IMR-90 (cell line): ENCODE results near the gene HMGA1. TPM values are rescaled to one million over a fixed set of nuclear protein-coding genes. Genes with fewer than 3 reads are reported as not detected.
"Not testable (repeated sequence)": the region's sequence is repeated elsewhere in the genome, so short reads cannot be mapped to it uniquely, and the experiment has no call there.

Experiments used
- ATAC-seq: fragments of 200-7000 bp; cut with Tn5 transposase; 2 replicates; pipeline ENCODE4 v1.9.1; 2020; ENCODE audit warnings: low read depth, mild to moderate bottlenecking, moderate library complexity
- BruUV-seq: library from RNA; stranded (reverse); fragments of 400-500 nt; replicated peaks from 2 replicates; lab custom pipeline; 2021; lab: Mats Ljungman, UMichigan
- CTCF ChIA-PET: fragments of 300-600 bp; formaldehyde crosslinking; extraction: SDS; loops from one replicate; lab custom pipeline; 2021; ENCODE audit warnings: antibody characterized with exemption; lab: Yijun Ruan, JAX
- POLR2A ChIA-PET: fragments of 300-600 bp; sonication (Branson Sonifier 250); formaldehyde crosslinking; loops from one replicate; lab custom pipeline; 2022; ENCODE audit warnings: antibody characterized with exemption; ENCODE audit not compliant: unreplicated experiment; lab: Charles Lee
- DNase-seq: peaks from one replicate; pipeline ENCODE4 v3.0.0; 2013
- H2AFZ ChIP-seq: replicated peaks from 2 replicates; pipeline ENCODE3; 2013; ENCODE audit warnings: low read length, mild to moderate bottlenecking; ENCODE audit not compliant: poor library complexity
- H2AK5ac ChIP-seq: 2 replicates; pipeline ENCODE4 v1.6.1; 2013; ENCODE audit warnings: low read depth, low read length, inconsistent platforms
- H2AK9ac ChIP-seq: replicated peaks from 2 replicates; pipeline ENCODE3; 2013; ENCODE audit warnings: mild to moderate bottlenecking, low read depth, low read length, moderate library complexity; ENCODE audit not compliant: poor library complexity
- H2BK120ac ChIP-seq: 2 replicates; pipeline ENCODE4 v1.6.1; 2013; ENCODE audit warnings: low read depth, low read length, inconsistent platforms
- H2BK15ac ChIP-seq: 3 replicates; pipeline ENCODE4 v1.6.1; 2013; ENCODE audit warnings: low read depth, low read length, inconsistent platforms
- H2BK20ac ChIP-seq: 2 replicates; pipeline ENCODE4 v1.6.1; 2013; ENCODE audit warnings: low read depth, mild to moderate bottlenecking, inconsistent platforms, low read length, moderate library complexity
- H2BK5ac ChIP-seq: 2 replicates; pipeline ENCODE4 v1.6.1; 2013; ENCODE audit warnings: mild to moderate bottlenecking, low read depth, low read length, inconsistent platforms; ENCODE audit not compliant: poor library complexity, severe bottlenecking
- H3K14ac ChIP-seq: replicated peaks from 2 replicates; pipeline ENCODE4 v1.6.1; 2013; ENCODE audit warnings: low read depth, low read length, inconsistent platforms
- H3K18ac ChIP-seq: 2 replicates; pipeline ENCODE4 v1.6.1; 2013; ENCODE audit warnings: low read depth, low read length, control low read depth
- H3K23ac ChIP-seq: 2 replicates; pipeline ENCODE4 v1.6.1; 2013; ENCODE audit warnings: low read depth, low read length, inconsistent platforms
- H3K27ac ChIP-seq: 2 replicates; pipeline ENCODE4 v1.5.1; 2013; ENCODE audit warnings: mild to moderate bottlenecking, control low read depth, low read length; ENCODE audit not compliant: insufficient read depth
- H3K27me3 ChIP-seq: 2 replicates; pipeline ENCODE4 v1.6.1; 2013; ENCODE audit warnings: low read length; ENCODE audit not compliant: control insufficient read depth, insufficient read depth
- H3K36me3 ChIP-seq: 2 replicates; pipeline ENCODE4 v1.6.1; 2013; ENCODE audit warnings: low read length, mixed read lengths; ENCODE audit not compliant: control insufficient read depth, insufficient read depth
- H3K4ac ChIP-seq: 2 replicates; pipeline ENCODE4 v1.6.1; 2013; ENCODE audit warnings: low read depth, low read length, inconsistent platforms
- H3K4me1 ChIP-seq: 2 replicates; pipeline ENCODE4 v1.6.1; 2013; ENCODE audit warnings: low read length, mixed read lengths; ENCODE audit not compliant: control insufficient read depth, insufficient read depth
- H3K4me2 ChIP-seq: 2 replicates; pipeline ENCODE4 v1.6.1; 2013; ENCODE audit warnings: low read depth, mild to moderate bottlenecking, control low read depth, low read length, moderate library complexity
- H3K4me3 ChIP-seq: 2 replicates; pipeline ENCODE4 v1.5.1; 2013; ENCODE audit warnings: low read depth, mild to moderate bottlenecking, control low read depth, low read length, moderate library complexity; ENCODE audit not compliant: insufficient read depth
- H3K56ac ChIP-seq: 2 replicates; pipeline ENCODE4 v1.6.1; 2013; ENCODE audit warnings: low read length, inconsistent platforms; ENCODE audit not compliant: insufficient read depth; ENCODE audit errors: extremely low read depth
- H3K79me1 ChIP-seq, 2 experiments: 2 replicates each; pipeline ENCODE4 v1.6.1; 2013; ENCODE audit warnings: low read length in 2 of 2, inconsistent platforms in 1 of 2, low read depth in 1 of 2
- H3K9ac ChIP-seq: 2 replicates; pipeline ENCODE4 v1.6.1; 2013; ENCODE audit warnings: low read depth, low read length, control low read depth
- H3K9me1 ChIP-seq: 2 replicates; pipeline ENCODE4 v1.6.1; 2013; ENCODE audit warnings: low read length, inconsistent platforms; ENCODE audit not compliant: insufficient read depth
- H3K9me3 ChIP-seq: 2 replicates; pipeline ENCODE4 v1.6.1; 2013; ENCODE audit warnings: low read length; ENCODE audit not compliant: control insufficient read depth, insufficient read depth
- H4K20me1 ChIP-seq: 2 replicates; pipeline ENCODE4 v1.6.1; 2013; ENCODE audit warnings: low read length, inconsistent platforms; ENCODE audit not compliant: insufficient read depth
- H4K5ac ChIP-seq: 2 replicates; pipeline ENCODE4 v1.6.1; 2013; ENCODE audit warnings: mild to moderate bottlenecking, low read depth, low read length, control low read depth
- H4K8ac ChIP-seq, 2 experiments: 2 replicates each; pipeline ENCODE4 v1.6.1; 2013; ENCODE audit warnings: low read depth in 2 of 2, low read length in 2 of 2, control low read depth in 1 of 2, inconsistent platforms in 1 of 2
- H4K91ac ChIP-seq: 2 replicates; pipeline ENCODE4 v1.6.1; 2013; ENCODE audit warnings: low read depth, low read length, inconsistent platforms; ENCODE audit not compliant: insufficient read depth
- WGBS, 2 experiments: methylation state at CpG; one replicate each; pipeline versions ENCODE4 v1.1.5 to v1.1.7; 2013; ENCODE audit warnings: missing lambda C conversion rate in 2 of 2; ENCODE audit not compliant: insufficient read length in 1 of 2; ENCODE audit errors: extremely low coverage in 2 of 2; 5-methylcytosine and 5-hydroxymethylcytosine counted together
- dilution Hi-C: fragments of 300-500 bp; cut with HindIII; formaldehyde crosslinking; loops from one replicate; pipeline ENCODE4 v1.14.3; 2018; ENCODE audit warnings: low sequenced_read_pairs; ENCODE audit not compliant: unreplicated experiment
- in situ Hi-C: fragments of 300-500 bp; cut with MboI; formaldehyde crosslinking; loops from 3 replicates; pipeline ENCODE4 v1.14.3; 2019; ENCODE audit warnings: low sequenced_read_pairs, inconsistent platforms, mixed read lengths
- intact Hi-C: fragments of 100-400 bp; cut with micrococcal nuclease; formaldehyde crosslinking; loops from 2 replicates; pipeline ENCODE4 v1.10.0; 2022
- polyA plus RNA-seq, 3 experiments: library from polyadenylated mRNA; depleted of rRNA; stranded (reverse); fragments of >200 nt; gene quantifications; 2 replicates each; pipeline ENCODE4 v1.2.3, GENCODE V29; 2012; ENCODE audit warnings: low replicate concordance in 1 of 3
- total RNA-seq: library from RNA; depleted of rRNA; stranded (reverse); fragments of >200 nt; gene quantifications from 2 replicates; pipeline ENCODE4 v1.2.3, GENCODE V29; 2012

Gene HMGA1
- total and polyA plus RNA-seq, 2 of the 4 experiments (the other 2 are of a cell fraction), result 101 to 589 TPM

- not testable (repeated sequence) for H3K36me3 ChIP-seq
Measured at GRCh38 chr6:34263484-34263883, 26.8 kb downstream of the HMGA1 start.

More at GRCh38 chr6:34263484-34263883, 26.8 kb downstream of the HMGA1 start:
- H3K9me3 ChIP-seq, H2BK20ac ChIP-seq, DNase-seq, intact Hi-C loops, CTCF ChIA-PET, H3K27ac ChIP-seq, H2AK9ac ChIP-seq, BruUV-seq, POLR2A ChIA-PET, H2AFZ ChIP-seq, H3K79me1 ChIP-seq, H3K14ac ChIP-seq, H3K9me1 ChIP-seq, H2BK15ac ChIP-seq, in situ Hi-C loops, H3K4me3 ChIP-seq, H3K9ac ChIP-seq, H3K56ac ChIP-seq, H4K8ac ChIP-seq, H3K4me1 ChIP-seq, H4K91ac ChIP-seq, H3K4ac ChIP-seq, H2AK5ac ChIP-seq, H4K5ac ChIP-seq, H4K20me1 ChIP-seq, H3K27me3 ChIP-seq, H3K23ac ChIP-seq, ATAC-seq, H3K4me2 ChIP-seq, dilution Hi-C loops, H2BK5ac ChIP-seq, H3K18ac ChIP-seq, H2BK120ac ChIP-seq: not testable (repeated sequence)
- 85% methylated on average over 7 of the region's 23 CpGs; no CpG with 5 or more reads in 1 of the 2 experiments for WGBS, 2 experiments
